ENCODE results near the gene TTLL11. TPM values are rescaled to one million over a fixed set of nuclear protein-coding genes. Genes with fewer than 3 reads are reported as not detected.

TTLL11 gene
- total and polyA plus RNA-seq, 2 experiments from 2014 or later, result 5.1 to 6.3 TPM

DNA sequence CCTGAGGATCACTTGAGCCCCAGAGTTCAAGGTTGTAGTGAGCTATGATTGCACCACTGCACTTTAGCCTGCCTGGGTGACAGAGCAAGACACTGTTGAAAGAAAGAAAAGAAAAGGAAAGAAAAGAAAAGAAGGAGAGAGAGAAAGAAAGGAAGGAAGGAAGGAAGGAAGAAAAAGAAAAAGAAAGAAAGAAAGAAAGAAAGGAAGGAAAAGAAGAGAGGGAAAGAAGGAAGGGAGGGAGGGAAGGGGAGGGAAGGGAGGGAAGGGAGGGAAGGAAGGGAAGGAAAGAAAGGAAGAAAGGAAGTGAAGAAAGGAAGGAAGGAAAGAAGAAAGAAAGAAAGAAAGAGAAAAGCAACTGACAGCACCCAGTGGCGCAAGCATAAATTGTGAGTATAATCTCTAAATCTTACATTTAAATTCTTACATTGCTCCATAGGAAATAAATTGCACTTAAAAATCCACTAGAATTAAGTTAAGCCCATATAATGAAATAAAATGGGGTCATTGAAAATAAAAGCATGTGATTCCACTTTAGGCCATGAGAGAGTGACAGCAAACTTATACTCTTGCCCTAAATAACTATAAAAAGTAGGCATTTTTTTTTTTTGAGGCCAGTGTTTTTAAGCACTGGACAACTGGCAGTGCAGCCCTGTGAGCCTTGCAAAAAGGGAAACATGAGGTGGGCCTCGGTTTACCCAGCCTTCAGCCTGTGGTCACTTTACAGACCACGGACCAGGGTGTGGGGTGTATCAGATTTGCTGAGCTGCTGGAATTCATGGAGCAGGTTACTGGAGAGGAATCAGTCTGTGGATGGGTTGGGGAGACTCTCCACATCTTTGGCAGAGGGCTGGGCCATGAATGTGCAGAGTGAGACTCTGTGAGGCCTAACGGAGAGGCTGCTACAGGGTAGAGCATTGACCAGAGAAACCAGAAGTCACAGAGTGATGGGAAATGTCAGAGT, 175.5 kb downstream of the TTLL11 start:
- Histone ChIP-seq H3K4me3 (no peak overlapping the region), H3F3A (ENCODE audit: insufficient read depth) (no peaks in the 10 kb centered on the region), H4K20me1 (ENCODE audit: insufficient read depth) (no peaks in the 10 kb centered on the region), H3K27ac (no peak overlapping the region), H3K9me2 (ENCODE audit: insufficient read depth) (no peaks in the 10 kb centered on the region), H3K9me3 (ENCODE audit: low read depth) (no peaks in the 10 kb centered on the region), H3K4me2 (ENCODE audit: unreplicated experiment) (no peak overlapping the region), H2AFZ (no peak overlapping the region), H3K27me3 (replicated peaks; ENCODE audit: insufficient read depth) (no peaks in the 10 kb centered on the region), H3K36me3 (ENCODE audit: low read depth) (no peaks in the 10 kb centered on the region), H3K4me1 (ENCODE audit: insufficient read depth) (peaks cover 9% of the 10 kb centered on the region), H3K79me2 (ENCODE audit: insufficient read depth) (no peaks in the 10 kb centered on the region), H3K9ac (no peak overlapping the region)
- in situ Hi-C loops (cut with MboI), result no loop called here
- no peak for DNase-seq
- WGBS, 2 experiments (ENCODE audit: low coverage in 1 of 2, low lambda C conversion rate in 2 of 2, missing lambda C conversion rate in 2 of 2), result 90 to 98% methylated on average over 4 of the region's 4 CpGs
- TF ChIP-seq EZH2phosphoT487 (IDR thresholded peaks at IDR 0.05; ENCODE audit: insufficient read depth, low read depth) (no peak), EZH2 (IDR thresholded peaks at IDR 0.05; ENCODE audit: insufficient read depth, poor library complexity, severe bottlenecking) (no peak)

DNA sequence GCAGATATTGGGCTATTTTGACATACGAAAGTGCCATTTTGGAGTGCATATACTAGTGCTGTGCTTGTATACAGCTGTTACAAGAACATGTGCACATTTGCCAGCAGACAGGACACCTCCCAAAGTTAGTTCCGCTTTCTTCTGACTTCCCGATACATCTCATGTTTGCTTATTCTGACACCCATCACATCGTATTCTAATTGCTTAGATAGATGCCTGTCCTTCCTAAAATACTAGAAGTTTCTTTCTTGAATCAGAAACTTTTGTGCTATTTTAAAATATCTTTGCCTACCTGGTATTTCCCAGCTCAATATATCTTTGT, 177.8 kb downstream of the TTLL11 start:
- WGBS, 2 experiments (ENCODE audit: low coverage in 1 of 2, low lambda C conversion rate in 2 of 2, missing lambda C conversion rate in 2 of 2), result 97 to 98% methylated on average over 4 of the region's 4 CpGs
- no peaks in the 10 kb centered on the region for H4K20me1 ChIP-seq (ENCODE audit: insufficient read depth)
- DNase-seq, result no peak
- H3K9me2 ChIP-seq (ENCODE audit: insufficient read depth), result no peaks in the 10 kb centered on the region
- no peak overlapping the region for H3K4me3 ChIP-seq
- H3K4me2 ChIP-seq (ENCODE audit: unreplicated experiment), result no peak overlapping the region
- H3K9me3 ChIP-seq (ENCODE audit: low read depth), result no peaks in the 10 kb centered on the region
- H3K9ac ChIP-seq, result no peak overlapping the region
- H2AFZ ChIP-seq, result no peak overlapping the region
- no peaks in the 10 kb centered on the region for H3F3A ChIP-seq (ENCODE audit: insufficient read depth)
- in situ Hi-C loops (cut with MboI), result no loop called here
- TF ChIP-seq EZH2 (IDR thresholded peaks at IDR 0.05; ENCODE audit: insufficient read depth, poor library complexity, severe bottlenecking), result no peak
- TF ChIP-seq EZH2phosphoT487 (IDR thresholded peaks at IDR 0.05; ENCODE audit: insufficient read depth, low read depth), result no peak
- H3K4me1 ChIP-seq (ENCODE audit: insufficient read depth), result peaks cover 9% of the 10 kb centered on the region
- no peaks in the 10 kb centered on the region for H3K36me3 ChIP-seq (ENCODE audit: low read depth)
- no peaks in the 10 kb centered on the region for H3K27me3 ChIP-seq (replicated peaks; ENCODE audit: insufficient read depth)
- H3K79me2 ChIP-seq (ENCODE audit: insufficient read depth), result no peaks in the 10 kb centered on the region
- no peak overlapping the region for H3K27ac ChIP-seq

DNA sequence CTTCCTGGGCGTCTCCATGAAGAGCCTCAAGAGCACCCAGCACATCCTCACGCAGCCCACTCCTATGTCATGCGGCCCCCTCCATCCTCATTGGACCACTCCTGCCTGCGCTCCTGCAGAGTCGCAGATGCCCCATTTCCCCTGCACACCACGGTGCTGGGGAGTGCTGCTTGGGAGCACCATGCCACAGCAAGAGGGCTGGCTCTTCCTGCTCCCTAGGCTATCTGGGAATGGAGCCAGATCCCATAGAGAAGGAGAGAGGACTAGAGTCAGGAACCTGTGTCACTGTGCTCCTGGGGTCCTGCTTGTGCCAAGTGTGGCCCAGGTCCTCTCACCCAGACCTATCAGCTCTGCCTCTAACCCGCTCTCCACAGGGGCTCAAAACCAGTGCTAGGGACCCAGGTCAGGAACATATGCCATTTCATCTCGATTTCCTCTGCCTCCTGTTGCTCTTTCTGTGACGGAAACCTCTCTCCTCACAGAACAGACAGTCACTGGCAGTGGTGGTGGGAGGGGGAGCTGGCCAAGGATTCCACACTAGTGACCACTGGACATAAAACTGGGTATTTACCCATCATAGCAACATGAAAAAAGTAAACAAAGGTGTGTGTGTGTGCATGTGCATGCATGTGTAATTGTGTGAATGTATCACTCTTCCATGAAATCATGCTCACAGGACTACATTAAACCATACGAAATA, 178.4 kb downstream of the TTLL11 start:
- H4K20me1 ChIP-seq (ENCODE audit: insufficient read depth), result no peaks in the 10 kb centered on the region
- 96% methylated on average over 10 of the region's 10 CpGs for WGBS, 2 experiments (ENCODE audit: low coverage in 1 of 2, low lambda C conversion rate in 2 of 2, missing lambda C conversion rate in 2 of 2)
- in situ Hi-C loops (cut with MboI), result no loop called here
- H3K27me3 ChIP-seq (replicated peaks; ENCODE audit: insufficient read depth), result no peaks in the 10 kb centered on the region
- no peaks in the 10 kb centered on the region for H3K79me2 ChIP-seq (ENCODE audit: insufficient read depth)
- no peak overlapping the region for H3K4me3 ChIP-seq
- H3K4me1 ChIP-seq (ENCODE audit: insufficient read depth), result peaks cover 9% of the 10 kb centered on the region
- no peaks in the 10 kb centered on the region for H3K36me3 ChIP-seq (ENCODE audit: low read depth)
- H3F3A ChIP-seq (ENCODE audit: insufficient read depth), result no peaks in the 10 kb centered on the region
- H3K4me2 ChIP-seq (ENCODE audit: unreplicated experiment), result no peak overlapping the region
- no peak overlapping the region for H2AFZ ChIP-seq
- no peaks in the 10 kb centered on the region for H3K9me2 ChIP-seq (ENCODE audit: insufficient read depth)
- H3K27ac ChIP-seq, result no peak overlapping the region
- no peak overlapping the region for H3K9ac ChIP-seq
- no peak for DNase-seq
- TF ChIP-seq EZH2phosphoT487 (IDR thresholded peaks at IDR 0.05; ENCODE audit: insufficient read depth, low read depth) (no peak), EZH2 (IDR thresholded peaks at IDR 0.05; ENCODE audit: insufficient read depth, poor library complexity, severe bottlenecking) (no peak)
- H3K9me3 ChIP-seq (ENCODE audit: low read depth), result no peaks in the 10 kb centered on the region

DNA sequence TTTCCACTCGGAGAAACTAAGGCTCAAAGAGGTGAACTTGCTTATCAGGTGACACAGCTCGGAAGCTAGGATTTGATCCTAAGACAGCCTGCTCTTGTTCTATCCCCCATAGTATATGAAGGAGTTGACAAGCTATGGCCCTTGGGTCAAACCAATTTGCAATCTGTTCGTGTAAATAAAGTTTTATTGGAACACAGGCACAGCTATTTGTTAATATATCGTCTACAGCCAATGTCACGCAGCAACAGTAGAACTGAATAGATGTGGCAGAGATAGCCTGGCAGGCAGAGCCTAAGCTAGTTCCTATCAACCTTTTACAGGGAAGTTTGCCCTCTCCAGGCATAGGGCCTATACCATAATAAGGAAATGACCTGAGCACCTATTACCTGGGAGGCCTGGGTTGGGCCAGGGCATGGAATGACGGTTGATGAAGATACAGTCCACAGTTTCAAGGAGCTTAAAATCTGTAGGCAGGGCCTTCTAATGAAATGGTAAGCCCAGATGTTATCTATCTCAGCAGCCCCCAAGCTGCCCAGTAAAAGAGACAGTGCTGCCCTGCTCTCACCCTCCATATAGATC, 179.0 kb downstream of the TTLL11 start:
- H3K4me3 ChIP-seq, result no peak overlapping the region
- no peaks in the 10 kb centered on the region for H3K9me3 ChIP-seq (ENCODE audit: low read depth)
- peaks cover 9% of the 10 kb centered on the region for H3K4me1 ChIP-seq (ENCODE audit: insufficient read depth)
- no peaks in the 10 kb centered on the region for H4K20me1 ChIP-seq (ENCODE audit: insufficient read depth)
- H3K27me3 ChIP-seq (replicated peaks; ENCODE audit: insufficient read depth), result no peaks in the 10 kb centered on the region
- H3K9ac ChIP-seq, result no peak overlapping the region
- H3K27ac ChIP-seq, result no peak overlapping the region
- TF ChIP-seq EZH2 (IDR thresholded peaks at IDR 0.05; ENCODE audit: insufficient read depth, poor library complexity, severe bottlenecking) (no peak), EZH2phosphoT487 (IDR thresholded peaks at IDR 0.05; ENCODE audit: insufficient read depth, low read depth) (no peak)
- no peak overlapping the region for H2AFZ ChIP-seq
- in situ Hi-C loops (cut with MboI), result no loop called here
- DNase-seq, result no peak
- WGBS, 2 experiments (ENCODE audit: low coverage in 1 of 2, low lambda C conversion rate in 2 of 2, missing lambda C conversion rate in 2 of 2), result 96 to 98% methylated on average over 6 of the region's 6 CpGs
- H3K36me3 ChIP-seq (ENCODE audit: low read depth), result no peaks in the 10 kb centered on the region
- H3F3A ChIP-seq (ENCODE audit: insufficient read depth), result no peaks in the 10 kb centered on the region
- no peaks in the 10 kb centered on the region for H3K9me2 ChIP-seq (ENCODE audit: insufficient read depth)
- H3K4me2 ChIP-seq (ENCODE audit: unreplicated experiment), result no peak overlapping the region
- H3K79me2 ChIP-seq (ENCODE audit: insufficient read depth), result no peaks in the 10 kb centered on the region
